Measurements from ENCODE around the gene PRRG1.

GRCh38 chrX:37330642-37331041, 18.5 kb upstream of the PRRG1 start:
- TF ChIP-seq BHLHE40 (IDR thresholded peaks at IDR 0.05; ENCODE audit: low read length): no peak
- TF ChIP-seq ZNF101 (CRISPR knock-in tag; IDR thresholded peaks at IDR 0.05; ENCODE audit: borderline replicate concordance, low read depth): no peak

All from HepG2 (cell line).